GM12872 (cell line): ENCODE data around the gene CMIP.

Source experiments
- TF ChIP-seq, protein P1 (sequence below): IDR thresholded peaks from 3 replicates; pipeline ENCODE4 v1.5.1; 2011; ENCODE audit warnings: low read depth, mild to moderate bottlenecking, low read length, moderate library complexity; ENCODE audit not compliant: insufficient read depth

The CMIP gene

DNA sequence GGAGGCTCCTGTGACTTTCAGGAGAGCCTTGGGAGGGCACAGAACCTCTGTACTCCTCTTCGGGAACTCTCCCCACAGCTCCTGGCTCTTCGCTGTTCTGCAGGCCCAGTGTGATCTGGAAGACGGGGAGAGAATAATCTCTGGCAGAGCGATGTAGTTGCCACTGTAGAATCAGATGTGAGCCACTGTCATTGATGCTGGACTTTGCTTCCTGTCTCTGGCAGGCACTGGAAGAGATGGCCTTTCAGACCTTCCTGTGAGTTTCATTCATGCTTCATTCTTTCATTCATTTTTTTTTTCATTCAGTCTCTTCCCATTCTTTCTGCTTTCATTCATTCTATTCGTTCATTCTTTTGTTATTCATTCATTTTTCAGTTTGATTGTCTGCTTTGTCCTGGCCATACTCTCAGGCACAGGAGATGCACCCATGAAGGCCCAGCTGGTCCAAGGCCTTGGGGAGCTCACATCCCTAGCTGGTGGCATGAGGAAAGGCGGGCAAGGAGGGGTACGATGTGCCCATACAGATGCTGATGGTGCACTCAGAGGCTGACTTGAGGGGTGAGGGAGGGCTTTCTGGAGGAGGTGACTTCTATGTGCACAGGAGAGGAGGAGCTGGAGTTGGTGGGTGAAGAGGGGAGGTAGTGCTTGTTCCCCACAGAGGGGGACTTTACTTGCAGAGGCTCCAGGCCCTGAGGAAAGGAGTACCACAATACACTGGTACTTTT is 44.2 kb downstream of the CMIP start:
- TF ChIP-seq, protein P1, sequence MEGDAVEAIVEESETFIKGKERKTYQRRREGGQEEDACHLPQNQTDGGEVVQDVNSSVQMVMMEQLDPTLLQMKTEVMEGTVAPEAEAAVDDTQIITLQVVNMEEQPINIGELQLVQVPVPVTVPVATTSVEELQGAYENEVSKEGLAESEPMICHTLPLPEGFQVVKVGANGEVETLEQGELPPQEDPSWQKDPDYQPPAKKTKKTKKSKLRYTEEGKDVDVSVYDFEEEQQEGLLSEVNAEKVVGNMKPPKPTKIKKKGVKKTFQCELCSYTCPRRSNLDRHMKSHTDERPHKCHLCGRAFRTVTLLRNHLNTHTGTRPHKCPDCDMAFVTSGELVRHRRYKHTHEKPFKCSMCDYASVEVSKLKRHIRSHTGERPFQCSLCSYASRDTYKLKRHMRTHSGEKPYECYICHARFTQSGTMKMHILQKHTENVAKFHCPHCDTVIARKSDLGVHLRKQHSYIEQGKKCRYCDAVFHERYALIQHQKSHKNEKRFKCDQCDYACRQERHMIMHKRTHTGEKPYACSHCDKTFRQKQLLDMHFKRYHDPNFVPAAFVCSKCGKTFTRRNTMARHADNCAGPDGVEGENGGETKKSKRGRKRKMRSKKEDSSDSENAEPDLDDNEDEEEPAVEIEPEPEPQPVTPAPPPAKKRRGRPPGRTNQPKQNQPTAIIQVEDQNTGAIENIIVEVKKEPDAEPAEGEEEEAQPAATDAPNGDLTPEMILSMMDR = no peak

DNA sequence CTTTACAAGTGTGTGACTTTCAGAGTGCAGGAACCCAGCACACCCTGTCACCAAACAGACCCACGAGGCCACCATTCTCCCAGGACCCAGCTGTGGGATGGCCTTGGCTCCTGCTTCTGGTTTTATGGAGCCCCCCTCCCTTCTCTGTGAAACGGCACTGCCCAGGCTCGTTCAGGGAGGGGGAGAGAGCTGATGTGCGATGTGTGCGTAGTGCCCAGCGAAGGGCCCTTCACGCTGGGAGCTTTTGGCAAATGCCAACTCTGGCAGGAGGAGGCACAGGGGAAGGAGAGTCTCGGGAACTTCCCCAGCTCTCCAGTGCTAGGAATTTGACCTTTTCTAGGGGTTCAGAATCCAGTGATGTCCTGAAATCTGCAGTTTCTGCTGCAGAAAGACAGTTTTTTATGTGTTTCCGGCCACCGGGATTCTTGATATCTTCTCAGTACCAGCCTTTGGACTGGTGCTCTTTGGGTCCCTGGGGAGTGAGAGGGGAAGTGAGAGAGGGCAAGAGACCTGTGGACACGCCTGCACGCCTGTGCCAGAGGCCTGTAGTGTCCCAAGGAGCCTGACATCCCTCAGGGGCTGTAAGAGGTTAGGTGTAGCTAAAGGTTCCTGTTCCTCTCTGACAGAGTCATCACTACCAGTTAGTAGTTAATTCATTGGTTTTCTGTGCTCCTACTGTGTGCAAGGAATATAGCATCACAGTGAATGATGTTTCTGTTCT is 45.1 kb downstream of the CMIP start:
- TF ChIP-seq, protein P1 = no peak

DNA sequence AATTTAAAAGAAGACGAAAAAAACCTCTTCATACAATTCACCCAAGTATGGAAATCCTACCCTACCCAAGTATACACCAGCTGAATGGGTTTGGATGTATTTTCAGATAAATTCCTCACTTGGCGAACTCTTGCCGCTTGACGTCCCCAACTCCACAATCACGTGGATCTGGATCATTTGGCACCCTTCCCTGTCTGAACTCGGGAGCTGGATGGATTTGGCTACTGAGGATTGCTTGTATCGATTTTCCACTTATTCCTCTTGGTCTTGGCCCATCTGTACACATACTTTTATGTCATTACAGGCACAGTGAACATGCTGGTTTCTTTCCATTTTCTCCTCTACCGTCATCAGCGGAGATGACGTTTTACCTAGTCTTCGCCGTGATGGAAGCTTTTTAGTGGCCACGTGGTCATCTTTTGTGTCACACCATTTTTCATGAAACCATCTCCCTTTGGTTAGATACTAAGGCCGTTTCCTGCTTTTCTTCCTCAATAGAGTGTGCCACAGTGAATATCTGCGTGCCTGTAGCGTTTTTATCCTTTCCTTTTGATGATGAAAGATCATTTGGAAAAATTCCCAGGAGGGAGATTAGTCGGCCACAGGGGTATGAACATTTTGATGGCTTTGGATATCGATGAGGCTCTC is 47.1 kb downstream of the CMIP start:
- TF ChIP-seq, protein P1 = no peak

DNA sequence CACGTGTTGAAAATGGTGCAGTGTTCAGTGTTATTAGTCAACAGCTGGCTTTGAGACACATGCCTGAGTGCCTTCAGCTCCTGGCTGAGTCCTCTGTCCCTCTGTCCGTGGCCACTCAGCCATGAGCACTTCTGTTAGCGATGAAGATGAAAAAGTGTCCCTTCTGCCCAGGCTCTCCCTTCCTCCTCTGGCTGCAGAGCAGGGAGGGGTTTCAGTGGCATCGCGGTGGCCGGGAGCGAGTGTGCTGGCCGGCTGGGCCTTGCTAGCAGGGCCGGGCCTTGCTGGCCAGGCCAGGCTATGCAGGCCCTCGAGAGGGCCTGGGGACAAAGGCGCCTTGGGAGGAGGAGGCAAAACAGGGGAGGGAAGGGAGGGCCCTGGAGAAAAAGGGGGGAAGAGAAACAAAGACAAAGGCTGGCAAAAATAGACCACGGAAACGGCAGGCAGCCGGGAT is 47.7 kb downstream of the CMIP start:
- TF ChIP-seq, protein P1 = no peak

DNA sequence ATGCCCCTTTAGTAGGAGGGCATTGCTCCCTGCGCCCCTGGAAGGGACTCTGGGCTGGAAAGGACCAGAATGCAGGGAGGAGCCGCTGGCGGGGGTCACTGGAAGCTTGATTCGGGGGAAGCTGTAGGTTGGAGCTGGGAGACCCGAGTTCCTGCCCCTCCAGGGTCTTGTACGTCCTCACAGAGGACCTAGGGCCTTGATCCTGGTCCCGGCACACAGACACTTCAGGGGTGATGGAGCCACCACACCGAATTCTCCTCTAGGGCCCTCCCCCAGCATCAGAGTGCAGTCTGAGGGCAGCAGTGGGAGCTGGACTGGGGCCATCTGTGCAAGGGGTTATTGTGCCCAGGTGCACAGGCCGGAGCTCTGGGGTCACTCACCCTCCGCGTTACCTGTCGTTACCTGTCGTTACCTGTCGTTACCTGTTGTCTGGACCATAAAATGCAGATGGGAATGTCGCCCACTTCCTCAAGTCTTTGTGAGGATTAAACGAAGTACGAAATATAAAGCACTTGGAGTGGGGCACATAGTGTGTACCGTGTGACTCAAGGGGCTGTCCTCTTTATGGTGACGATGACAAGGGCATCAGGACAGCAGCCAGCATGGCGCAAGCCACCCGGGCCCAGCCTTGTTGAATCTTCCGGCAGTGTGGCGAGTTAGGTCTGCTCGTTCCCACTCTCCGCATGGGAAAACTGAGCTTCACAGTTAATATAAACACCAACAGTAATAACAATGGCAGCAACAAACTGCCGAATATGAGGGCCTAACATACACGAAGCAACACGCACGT is 48.6 kb downstream of the CMIP start:
- TF ChIP-seq, protein P1 = no peak

DNA sequence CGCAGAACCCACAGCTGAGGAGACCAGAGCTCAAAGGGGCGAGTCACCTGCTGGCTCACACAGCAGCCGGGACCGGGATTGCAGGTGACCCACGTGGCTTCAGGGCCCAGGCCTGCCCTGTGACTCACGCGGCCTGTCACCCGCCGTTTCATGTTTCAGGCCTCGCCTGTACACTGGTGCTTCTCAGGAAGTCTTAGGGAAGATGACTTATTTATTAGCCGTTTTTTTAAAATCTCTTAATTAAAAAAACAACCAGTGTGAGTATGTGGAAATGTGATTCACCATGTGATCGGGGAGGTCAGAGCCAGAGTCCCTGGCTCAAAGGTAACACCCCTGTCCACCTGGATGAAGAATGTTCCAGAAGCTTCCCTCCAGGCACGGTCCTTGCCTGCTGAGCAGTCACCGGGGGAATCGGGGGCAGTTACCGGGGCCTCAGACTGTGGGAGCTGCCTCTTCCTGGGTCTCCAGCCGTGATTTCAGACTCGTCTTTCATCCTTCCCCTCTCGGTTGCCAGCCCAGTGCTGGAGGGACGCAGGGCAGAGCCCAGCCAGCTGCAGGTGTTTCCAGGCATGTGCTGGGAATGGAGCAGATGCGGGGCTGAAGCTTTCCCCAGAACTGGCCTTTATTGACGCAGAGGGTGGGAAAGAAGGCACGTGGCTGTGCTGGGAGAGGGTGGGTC is 49.3 kb downstream of the CMIP start:
- TF ChIP-seq, protein P1 = no peak
